ENCODE measurements around the gene PLA2G4C.

PLA2G4C gene

GRCh38 chr19:48061401-48062344 lies 48.9 kb downstream of the PLA2G4C start:
- no peak overlapping the region for H3K27ac Mint-ChIP-seq
- no peaks in the 10 kb centered on the region for H3K4me1 Mint-ChIP-seq (ENCODE audit: low read depth in 2 of 2)
- no peaks in the 10 kb centered on the region for H3K36me3 Mint-ChIP-seq (ENCODE audit: insufficient read depth)
- peaks cover 0 to 23% of the 10 kb centered on the region in 2 donors for H3K27me3 Mint-ChIP-seq
- H3K9me3 Mint-ChIP-seq, result no peaks in the 10 kb centered on the region
- no peak for DNase-seq
- no peak for ATAC-seq (replicated peaks)
- H3K4me3 Mint-ChIP-seq, result no peak overlapping the region

GRCh38 chr19:48060381-48060780 lies 50.2 kb downstream of the PLA2G4C start:
- no peak overlapping the region for H3K4me3 Mint-ChIP-seq
- peaks cover 0 to 23% of the 10 kb centered on the region in 2 donors for H3K27me3 Mint-ChIP-seq
- H3K9me3 Mint-ChIP-seq, result no peaks in the 10 kb centered on the region
- no peaks in the 10 kb centered on the region for H3K36me3 Mint-ChIP-seq (ENCODE audit: insufficient read depth)
- DNase-seq (no peak), ATAC-seq (replicated peaks) (no peak)
- no peak overlapping the region for H3K27ac Mint-ChIP-seq
- no peaks in the 10 kb centered on the region for H3K4me1 Mint-ChIP-seq (ENCODE audit: low read depth in 2 of 2)

- H3K27ac Mint-ChIP-seq, result no peak overlapping the region
- DNase-seq (no peak), ATAC-seq (replicated peaks) (no peak)
- no peaks in the 10 kb centered on the region for H3K9me3 Mint-ChIP-seq
- H3K4me1 Mint-ChIP-seq (ENCODE audit: low read depth in 2 of 2), result no peaks in the 10 kb centered on the region
- H3K27me3 Mint-ChIP-seq, result peaks cover 0 to 23% of the 10 kb centered on the region in 2 donors
- peaks cover 3% of the 10 kb centered on the region for H3K36me3 Mint-ChIP-seq (ENCODE audit: insufficient read depth)
- no peak overlapping the region for H3K4me3 Mint-ChIP-seq
These were observed 51.3 kb downstream of the PLA2G4C start for GRCh38 chr19:48059331-48059730.

GRCh38 chr19:48053856-48054255 lies 56.8 kb downstream of the PLA2G4C start:
- Mint-ChIP-seq H3K27ac (no peak overlapping the region), H3K36me3 (ENCODE audit: insufficient read depth) (peaks cover 6% of the 10 kb centered on the region), H3K27me3 (peaks cover 0 to 21% of the 10 kb centered on the region in 2 donors), H3K4me3 (no peak overlapping the region), H3K4me1 (ENCODE audit: low read depth in 2 of 2) (no peaks in the 10 kb centered on the region), H3K9me3 (peaks cover 0 to 3% of the 10 kb centered on the region in 2 donors)
- no peak for DNase-seq
- ATAC-seq (replicated peaks), result no peak

GRCh38 chr19:48053076-48053475 lies 57.5 kb downstream of the PLA2G4C start:
- DNase-seq, result no peak
- no peak overlapping the region for H3K27ac Mint-ChIP-seq
- no peak for ATAC-seq (replicated peaks)
- no peaks in the 10 kb centered on the region for H3K4me1 Mint-ChIP-seq (ENCODE audit: low read depth in 2 of 2)
- peaks cover 6% of the 10 kb centered on the region for H3K36me3 Mint-ChIP-seq (ENCODE audit: insufficient read depth)
- H3K27me3 Mint-ChIP-seq, result peaks cover 0 to 26% of the 10 kb centered on the region in 2 donors
- no peak overlapping the region for H3K4me3 Mint-ChIP-seq
- peaks cover 0 to 3% of the 10 kb centered on the region in 2 donors for H3K9me3 Mint-ChIP-seq

- ATAC-seq (replicated peaks), result no peak
- Mint-ChIP-seq H3K27me3 (peaks cover 0 to 36% of the 10 kb centered on the region in 2 donors), H3K4me3 (no peak overlapping the region)
These were observed 59.1 kb downstream of the PLA2G4C start for GRCh38 chr19:48051335-48052033.

GRCh38 chr19:48044561-48044960 lies 66.1 kb downstream of the PLA2G4C start:
- H3K4me3 Mint-ChIP-seq, result no peak overlapping the region
- peaks cover 0 to 5% of the 10 kb centered on the region in 2 donors for H3K9me3 Mint-ChIP-seq
- H3K4me1 Mint-ChIP-seq (ENCODE audit: low read depth in 2 of 2), result no peaks in the 10 kb centered on the region
- peaks cover 43 to 58% of the 10 kb centered on the region in 2 donors for H3K27me3 Mint-ChIP-seq
- H3K36me3 Mint-ChIP-seq (ENCODE audit: insufficient read depth), result peaks cover 3% of the 10 kb centered on the region
- ATAC-seq (replicated peaks), result no peak
- no peak overlapping the region for H3K27ac Mint-ChIP-seq
- DNase-seq, result no peak

More at GRCh38 chr19:48051335-48052033, 59.1 kb downstream of the PLA2G4C start:
- Mint-ChIP-seq H3K27ac (no peak overlapping the region), H3K36me3 (ENCODE audit: insufficient read depth) (peaks cover 6% of the 10 kb centered on the region), H3K9me3 (peaks cover 0 to 3% of the 10 kb centered on the region in 2 donors), H3K4me1 (ENCODE audit: low read depth in 2 of 2) (no peaks in the 10 kb centered on the region)
- no peak for DNase-seq

- no peaks in the 10 kb centered on the region for H3K4me1 Mint-ChIP-seq (ENCODE audit: low read depth in 2 of 2)
- no peak within 1 kb of the TSS for H3K27ac Mint-ChIP-seq
- peaks cover 51 to 59% of the 10 kb centered on the region in 2 donors for H3K27me3 Mint-ChIP-seq
- DNase-seq (no peak), ATAC-seq (replicated peaks) (no peak)
- H3K9me3 Mint-ChIP-seq, result peaks cover 0 to 5% of the 10 kb centered on the region in 2 donors
- H3K4me3 Mint-ChIP-seq, result no peak within 1 kb of the TSS
- H3K36me3 Mint-ChIP-seq (ENCODE audit: insufficient read depth), result peaks cover 6% of the 10 kb centered on the region
These were observed 66.8 kb downstream of the PLA2G4C start, which contains the start of gene CABP5 for GRCh38 chr19:48043675-48044258. TSS of gene CABP5 (minus strand) at chr19:48044079. CDS start at chr19:48043922, 157 bp downstream.

- Mint-ChIP-seq H3K36me3 (ENCODE audit: insufficient read depth) (peaks cover 6% of the 10 kb centered on the region), H3K9me3 (peaks cover 0 to 5% of the 10 kb centered on the region in 2 donors), H3K27me3 (peaks cover 47 to 55% of the 10 kb centered on the region in 2 donors), H3K27ac (no peak overlapping the region), H3K4me1 (ENCODE audit: low read depth in 2 of 2) (no peaks in the 10 kb centered on the region), H3K4me3 (no peak overlapping the region)
- DNase-seq (no peak), ATAC-seq (replicated peaks) (no peak)
These were observed 68.6 kb downstream of the PLA2G4C start for GRCh38 chr19:48041877-48042580.

- peaks cover 2 to 9% of the 10 kb centered on the region in 2 donors for H3K9me3 Mint-ChIP-seq
These were observed 73.9 kb downstream of the PLA2G4C start for GRCh38 chr19:48036765-48037164.

GRCh38 chr19:48033604-48034003 lies 77.0 kb downstream of the PLA2G4C start:
- Mint-ChIP-seq H3K27ac (no peak overlapping the region), H3K4me3 (no peak overlapping the region), H3K4me1 (ENCODE audit: low read depth in 2 of 2) (no peaks in the 10 kb centered on the region), H3K27me3 (peaks cover 38 to 50% of the 10 kb centered on the region in 2 donors), H3K9me3 (peaks cover 2 to 9% of the 10 kb centered on the region in 2 donors), H3K36me3 (ENCODE audit: insufficient read depth) (peaks cover 3% of the 10 kb centered on the region)
- ATAC-seq (replicated peaks) (no peak), DNase-seq (no peak)

More at GRCh38 chr19:48036765-48037164, 73.9 kb downstream of the PLA2G4C start:
- no peak overlapping the region for H3K27ac Mint-ChIP-seq
- H3K4me3 Mint-ChIP-seq, result no peak overlapping the region
- H3K4me1 Mint-ChIP-seq (ENCODE audit: low read depth in 2 of 2), result no peaks in the 10 kb centered on the region
- DNase-seq (no peak), ATAC-seq (replicated peaks) (no peak)
- H3K36me3 Mint-ChIP-seq (ENCODE audit: insufficient read depth), result peaks cover 3% of the 10 kb centered on the region
- H3K27me3 Mint-ChIP-seq, result peaks cover 59 to 72% of the 10 kb centered on the region in 2 donors

GRCh38 chr19:48030073-48030472 lies 80.5 kb downstream of the PLA2G4C start:
- H3K27ac Mint-ChIP-seq, result no peak overlapping the region
- no peak for DNase-seq
- H3K4me3 Mint-ChIP-seq, result no peak overlapping the region
- no peaks in the 10 kb centered on the region for H3K4me1 Mint-ChIP-seq (ENCODE audit: low read depth in 2 of 2)
- peaks cover 44 to 63% of the 10 kb centered on the region in 2 donors for H3K27me3 Mint-ChIP-seq
- no peaks in the 10 kb centered on the region for H3K9me3 Mint-ChIP-seq
- ATAC-seq (replicated peaks), result no peak
- peaks cover 3% of the 10 kb centered on the region for H3K36me3 Mint-ChIP-seq (ENCODE audit: insufficient read depth)

- ATAC-seq (replicated peaks) (no peak), DNase-seq (no peak)
- Mint-ChIP-seq H3K36me3 (ENCODE audit: insufficient read depth) (peaks cover 3% of the 10 kb centered on the region), H3K4me1 (ENCODE audit: low read depth in 2 of 2) (no peaks in the 10 kb centered on the region), H3K4me3 (no peak overlapping the region), H3K9me3 (no peaks in the 10 kb centered on the region), H3K27ac (no peak overlapping the region), H3K27me3 (peaks cover 47 to 68% of the 10 kb centered on the region in 2 donors)
These were observed 81.2 kb downstream of the PLA2G4C start for GRCh38 chr19:48029431-48029830.

All from effector memory CD8-positive, alpha-beta T cell (primary cell).